Measurements from ENCODE around the gene PDGFC.
A peak's percentile ranks its signal among the peaks of the same experiment; 100 is the strongest.

PDGFC gene

GRCh38 chr4:156991161-156991560, 19.6 kb upstream of the PDGFC start:
- Mint-ChIP-seq H3K27me3 (no peaks in the 10 kb centered on the region), H3K4me3 (no peak overlapping the region), H3K9me3 (peaks cover 20% of the 10 kb centered on the region), H3K4me1 (ENCODE audit: low read depth) (no peaks in the 10 kb centered on the region), H3K27ac (no peak overlapping the region), H3K36me3 (ENCODE audit: low read depth) (no peaks in the 10 kb centered on the region)

- Mint-ChIP-seq H3K27me3 (no peaks in the 10 kb centered on the region), H3K4me3 (no peak overlapping the region), H3K9me3 (peaks cover 8% of the 10 kb centered on the region), H3K36me3 (ENCODE audit: low read depth) (no peaks in the 10 kb centered on the region), H3K4me1 (ENCODE audit: low read depth) (no peaks in the 10 kb centered on the region), H3K27ac (no peak overlapping the region)
Observed at GRCh38 chr4:156983366-156983765, 11.8 kb upstream of the PDGFC start.

GRCh38 chr4:156981262-156981769, 9.7 kb upstream of the PDGFC start:
- no peak overlapping the region for H3K27ac Mint-ChIP-seq
- no peaks in the 10 kb centered on the region for H3K4me1 Mint-ChIP-seq (ENCODE audit: low read depth)
- peaks cover 3% of the 10 kb centered on the region for H3K27me3 Mint-ChIP-seq
- H3K4me3 Mint-ChIP-seq, result no peak overlapping the region
- no peaks in the 10 kb centered on the region for H3K36me3 Mint-ChIP-seq (ENCODE audit: low read depth)
- H3K9me3 Mint-ChIP-seq, result peaks cover under 1% of the 10 kb centered on the region

- Mint-ChIP-seq H3K9me3 (no peaks in the 10 kb centered on the region), H3K27me3 (peaks cover 29% of the 10 kb centered on the region), H3K4me3 (no peak overlapping the region), H3K4me1 (ENCODE audit: low read depth) (no peaks in the 10 kb centered on the region), H3K36me3 (ENCODE audit: low read depth) (no peaks in the 10 kb centered on the region), H3K27ac (no peak overlapping the region)
Observed at GRCh38 chr4:156977435-156978160, 6.0 kb upstream of the PDGFC start.

GRCh38 chr4:156976147-156976546, 4.5 kb upstream of the PDGFC start:
- Mint-ChIP-seq H3K36me3 (ENCODE audit: low read depth) (no peaks in the 10 kb centered on the region), H3K27me3 (peaks cover 36% of the 10 kb centered on the region)

GRCh38 chr4:156975686-156976085, 4.1 kb upstream of the PDGFC start:
- Mint-ChIP-seq H3K4me3 (no peak overlapping the region), H3K36me3 (ENCODE audit: low read depth) (no peaks in the 10 kb centered on the region), H3K27me3 (peaks cover 38% of the 10 kb centered on the region), H3K4me1 (ENCODE audit: low read depth) (peaks cover 3% of the 10 kb centered on the region), H3K9me3 (no peaks in the 10 kb centered on the region), H3K27ac (no peak overlapping the region)

More at GRCh38 chr4:156976147-156976546, 4.5 kb upstream of the PDGFC start:
- no peaks in the 10 kb centered on the region for H3K9me3 Mint-ChIP-seq
- no peak overlapping the region for H3K4me3 Mint-ChIP-seq
- no peaks in the 10 kb centered on the region for H3K4me1 Mint-ChIP-seq (ENCODE audit: low read depth)
- no peak overlapping the region for H3K27ac Mint-ChIP-seq

- H3K27me3 Mint-ChIP-seq, result peaks cover 53% of the 10 kb centered on the region
- peaks cover 12% of the 10 kb centered on the region for H3K4me1 Mint-ChIP-seq (ENCODE audit: low read depth)
- H3K36me3 Mint-ChIP-seq (ENCODE audit: low read depth), result no peaks in the 10 kb centered on the region
- no peak overlapping the region for H3K4me3 Mint-ChIP-seq
- H3K9me3 Mint-ChIP-seq, result no peaks in the 10 kb centered on the region
- no peak overlapping the region for H3K27ac Mint-ChIP-seq
Observed at GRCh38 chr4:156974264-156974663, 2.7 kb upstream of the PDGFC start.

GRCh38 chr4:156972379-156973015, 898 bp upstream of the PDGFC start:
- peaks cover 66% of the 10 kb centered on the region for H3K27me3 Mint-ChIP-seq
- peaks cover 12% of the 10 kb centered on the region for H3K4me1 Mint-ChIP-seq (ENCODE audit: low read depth)
- H3K4me3 Mint-ChIP-seq, result peak overlapping the region; percentile 47
- no peaks in the 10 kb centered on the region for H3K36me3 Mint-ChIP-seq (ENCODE audit: low read depth)
- no peak overlapping the region for H3K27ac Mint-ChIP-seq
- peaks cover 6% of the 10 kb centered on the region for H3K9me3 Mint-ChIP-seq

GRCh38 chr4:156971165-156971675, 379 bp downstream of the PDGFC start:
- Mint-ChIP-seq H3K27me3 (peaks cover 71% of the 10 kb centered on the region), H3K36me3 (ENCODE audit: low read depth) (no peaks in the 10 kb centered on the region), H3K9me3 (peaks cover 10% of the 10 kb centered on the region), H3K4me3 (peak overlapping the region; percentile 63), H3K4me1 (ENCODE audit: low read depth) (peaks cover 12% of the 10 kb centered on the region), H3K27ac (no peak overlapping the region)

GRCh38 chr4:156970501-156971164, 966 bp downstream of the PDGFC start:
- no peak overlapping the region for H3K27ac Mint-ChIP-seq
- H3K4me1 Mint-ChIP-seq (ENCODE audit: low read depth), result peaks cover 12% of the 10 kb centered on the region
- H3K9me3 Mint-ChIP-seq, result peaks cover 10% of the 10 kb centered on the region
- H3K27me3 Mint-ChIP-seq, result peaks cover 71% of the 10 kb centered on the region
- H3K36me3 Mint-ChIP-seq (ENCODE audit: low read depth), result no peaks in the 10 kb centered on the region
- peak overlapping the region; percentile 63 for H3K4me3 Mint-ChIP-seq

- Mint-ChIP-seq H3K27me3 (peaks cover 67% of the 10 kb centered on the region), H3K36me3 (ENCODE audit: low read depth) (no peaks in the 10 kb centered on the region), H3K27ac (no peak overlapping the region), H3K4me1 (ENCODE audit: low read depth) (peaks cover 12% of the 10 kb centered on the region), H3K4me3 (peak overlapping the region; percentile 63), H3K9me3 (peaks cover 10% of the 10 kb centered on the region)
Observed at GRCh38 chr4:156969911-156970310, 1.7 kb downstream of the PDGFC start.

GRCh38 chr4:156969101-156969500, 2.5 kb downstream of the PDGFC start:
- Mint-ChIP-seq H3K4me3 (no peak overlapping the region), H3K36me3 (ENCODE audit: low read depth) (no peaks in the 10 kb centered on the region), H3K4me1 (ENCODE audit: low read depth) (peaks cover 12% of the 10 kb centered on the region), H3K27ac (no peak overlapping the region), H3K27me3 (peaks cover 61% of the 10 kb centered on the region), H3K9me3 (peaks cover 10% of the 10 kb centered on the region)

GRCh38 chr4:156968479-156968984, 3.1 kb downstream of the PDGFC start:
- Mint-ChIP-seq H3K9me3 (peaks cover 10% of the 10 kb centered on the region), H3K27ac (no peak overlapping the region), H3K27me3 (peaks cover 55% of the 10 kb centered on the region), H3K4me3 (peak overlapping the region; percentile 42), H3K36me3 (ENCODE audit: low read depth) (no peaks in the 10 kb centered on the region), H3K4me1 (ENCODE audit: low read depth) (peaks cover 12% of the 10 kb centered on the region)

- H3K9me3 Mint-ChIP-seq, result peaks cover 10% of the 10 kb centered on the region
- H3K36me3 Mint-ChIP-seq (ENCODE audit: low read depth), result no peaks in the 10 kb centered on the region
- H3K4me1 Mint-ChIP-seq (ENCODE audit: low read depth), result peaks cover 12% of the 10 kb centered on the region
- no peak overlapping the region for H3K27ac Mint-ChIP-seq
- peaks cover 39% of the 10 kb centered on the region for H3K27me3 Mint-ChIP-seq
- H3K4me3 Mint-ChIP-seq, result no peak overlapping the region
Observed at GRCh38 chr4:156966836-156967235, 4.8 kb downstream of the PDGFC start.

GRCh38 chr4:156963419-156963818, 8.2 kb downstream of the PDGFC start:
- no peaks in the 10 kb centered on the region for H3K36me3 Mint-ChIP-seq (ENCODE audit: low read depth)
- no peak overlapping the region for H3K4me3 Mint-ChIP-seq
- H3K27me3 Mint-ChIP-seq, result peaks cover 13% of the 10 kb centered on the region
- H3K9me3 Mint-ChIP-seq, result peaks cover 6% of the 10 kb centered on the region
- no peaks in the 10 kb centered on the region for H3K4me1 Mint-ChIP-seq (ENCODE audit: low read depth)
- no peak overlapping the region for H3K27ac Mint-ChIP-seq
